Mesendoderm (in vitro differentiated cells): ENCODE measurements around the gene NEK6.

Source experiments
- DNase-seq: peaks from one replicate; pipeline ENCODE4 v3.0.0; 2013
- H2AK5ac ChIP-seq: 2 replicates; pipeline ENCODE4 v1.6.1; 2013; ENCODE audit warnings: low read length, inconsistent platforms
- H2BK120ac ChIP-seq: 2 replicates; pipeline ENCODE4 v1.6.1; 2013; ENCODE audit warnings: low read depth, mild to moderate bottlenecking, low read length, moderate library complexity, mixed read lengths
- H2BK15ac ChIP-seq: replicated peaks from 2 replicates; pipeline ENCODE4 v1.6.1; 2013; ENCODE audit warnings: low read depth, mild to moderate bottlenecking, moderate library complexity
- H2BK5ac ChIP-seq: 2 replicates; pipeline ENCODE4 v1.6.1; 2013; ENCODE audit warnings: low read length, inconsistent platforms
- H3K18ac ChIP-seq: 2 replicates; pipeline ENCODE4 v1.6.1; 2013; ENCODE audit warnings: mild to moderate bottlenecking, low read length, mixed read lengths
- H3K23ac ChIP-seq: one replicate; pipeline ENCODE4 v1.6.1; 2013; ENCODE audit warnings: low read length
- H3K27ac ChIP-seq: 2 replicates; pipeline ENCODE4 v1.5.1; 2013; ENCODE audit warnings: low read depth, mild to moderate bottlenecking, inconsistent platforms, low read length, moderate library complexity
- H3K27me3 ChIP-seq: 2 replicates; pipeline ENCODE4 v1.6.1; 2013; ENCODE audit warnings: low read length, control low read depth, mild to moderate bottlenecking, inconsistent platforms; ENCODE audit not compliant: insufficient read depth, poor library complexity
- H3K36me3 ChIP-seq: 2 replicates; pipeline ENCODE4 v1.6.1; 2013; ENCODE audit warnings: low read length, inconsistent platforms; ENCODE audit not compliant: control insufficient read depth, insufficient read depth
- H3K4ac ChIP-seq: one replicate; pipeline ENCODE4 v1.6.1; 2013; ENCODE audit warnings: low read depth, mild to moderate bottlenecking, low read length, moderate library complexity
- H3K4me1 ChIP-seq: 2 replicates; pipeline ENCODE4 v1.6.1; 2013; ENCODE audit warnings: low read depth, low read length, inconsistent platforms; ENCODE audit not compliant: control insufficient read depth
- H3K4me2 ChIP-seq: 2 replicates; pipeline ENCODE4 v1.6.1; 2013; ENCODE audit warnings: low read length
- H3K4me3 ChIP-seq: 2 replicates; pipeline ENCODE4 v1.5.1; 2013; ENCODE audit warnings: mild to moderate bottlenecking, low read length
- H3K56ac ChIP-seq: one replicate; pipeline ENCODE4 v1.6.1; 2013; ENCODE audit warnings: low read length
- H3K79me1 ChIP-seq: 2 replicates; pipeline ENCODE4 v1.6.1; 2013; ENCODE audit warnings: low read length, inconsistent platforms
- H3K79me2 ChIP-seq: 2 replicates; pipeline ENCODE4 v1.6.1; 2013; ENCODE audit warnings: mild to moderate bottlenecking, low read length; ENCODE audit not compliant: control insufficient read depth, insufficient read depth
- H3K9ac ChIP-seq: 2 replicates; pipeline ENCODE4 v1.6.1; 2013; ENCODE audit warnings: low read length, inconsistent platforms
- H4K5ac ChIP-seq: one replicate; pipeline ENCODE4 v1.6.1; 2013; ENCODE audit warnings: low read length
- H4K8ac ChIP-seq: one replicate; pipeline ENCODE4 v1.6.1; 2013; ENCODE audit warnings: low read depth, mild to moderate bottlenecking, control low read depth, low read length, moderate library complexity
- WGBS: extraction: QIAGEN DNeasy Blood & Tissue Kit; methylation state at CpG from one replicate; pipeline ENCODE4 v1.1.7; 2013; ENCODE audit warnings: low lambda C conversion rate, missing lambda C conversion rate; ENCODE audit not compliant: insufficient coverage; ENCODE audit errors: extremely low coverage; 5-methylcytosine and 5-hydroxymethylcytosine counted together

The NEK6 gene

DNA sequence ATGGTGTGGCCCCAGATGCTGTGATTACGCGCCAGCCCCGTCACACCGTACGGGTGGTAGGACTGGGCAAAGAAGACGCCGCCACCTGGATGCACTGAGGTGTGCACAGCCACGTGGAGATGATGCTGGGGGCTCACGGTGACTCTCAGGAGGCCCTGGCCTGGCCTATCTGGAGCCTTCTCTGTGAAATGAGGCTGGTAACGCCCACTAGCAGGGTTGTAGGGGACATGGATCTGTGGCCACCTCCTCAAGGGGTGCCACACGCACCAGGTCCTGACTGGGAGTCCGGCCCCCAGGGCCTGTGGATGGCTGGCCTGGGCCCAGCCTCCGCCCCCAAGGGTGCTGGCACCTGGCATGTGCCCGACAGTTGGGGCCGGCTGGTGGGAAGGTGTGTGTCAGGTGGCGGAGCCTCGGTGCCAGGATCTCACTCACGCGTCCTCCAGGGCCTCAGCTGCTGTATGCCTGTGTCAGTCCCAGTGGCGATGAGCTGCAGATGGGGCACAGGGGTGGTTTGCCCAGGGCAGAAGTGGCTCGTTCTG lies 32.4 kb downstream of the NEK6 start:
- Histone ChIP-seq H3K79me1 (peaks cover 7% of the 10 kb centered on the region), H3K18ac (no peak overlapping the region), H3K9ac (no peak overlapping the region), H4K5ac (no peak overlapping the region), H3K4me1 (peaks cover 3% of the 10 kb centered on the region), H2BK120ac (no peak overlapping the region), H3K36me3 (no peaks in the 10 kb centered on the region), H3K27me3 (no peaks in the 10 kb centered on the region), H2BK15ac (no peak overlapping the region), H3K56ac (no peak overlapping the region), H3K4me3 (no peak overlapping the region), H4K8ac (no peak overlapping the region), H3K79me2 (no peaks in the 10 kb centered on the region), H3K27ac (no peak overlapping the region), H3K4me2 (no peak overlapping the region), H2AK5ac (no peak overlapping the region), H2BK5ac (no peak overlapping the region), H3K4ac (no peak overlapping the region), H3K23ac (peak overlapping the region; percentile 9)
- DNase-seq: no peak
- no CpG with 5 or more reads among the region's 21 CpGs for WGBS

DNA sequence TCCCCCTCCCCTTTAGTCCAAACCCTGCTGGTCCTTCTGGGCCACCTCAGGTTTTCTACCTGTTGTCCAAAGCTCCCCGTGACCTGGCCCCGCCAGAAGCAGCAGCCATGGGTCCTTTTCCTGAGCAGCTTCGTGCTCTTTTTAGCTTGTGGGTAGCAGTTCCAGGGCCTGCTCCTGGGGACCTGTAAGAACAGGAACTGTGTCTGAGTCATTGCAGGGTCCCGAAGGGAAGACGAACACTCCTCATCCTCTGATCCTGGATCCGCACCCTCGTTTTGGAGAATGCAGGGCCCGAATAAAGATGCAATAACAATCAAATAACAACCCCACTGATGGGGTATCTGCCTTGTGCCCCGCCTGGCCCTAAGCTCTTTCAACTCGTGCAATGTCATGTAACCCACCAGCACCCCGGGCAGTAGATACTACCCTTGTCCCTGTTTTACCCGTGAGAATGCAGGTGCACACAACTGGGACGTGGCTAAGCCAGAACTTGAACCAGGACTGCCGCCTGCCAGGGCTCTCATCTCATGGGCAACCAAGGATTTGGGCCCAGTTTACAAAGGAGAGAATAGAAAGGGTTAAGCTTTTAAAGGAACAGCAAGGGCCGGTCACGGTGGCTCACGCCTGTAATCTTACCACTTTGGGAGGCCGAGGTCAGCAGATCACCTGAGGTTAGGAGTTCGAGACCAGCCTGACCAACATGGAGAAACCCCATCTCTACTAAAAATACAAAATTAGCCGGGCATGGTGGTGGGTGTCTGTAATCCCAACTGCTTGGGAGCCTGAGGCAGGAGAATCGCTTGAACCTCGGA lies 33.2 kb downstream of the NEK6 start:
- no peak overlapping the region for H3K4ac ChIP-seq
- no peak overlapping the region for H2AK5ac ChIP-seq
- no peak overlapping the region for H3K4me3 ChIP-seq
- no peak overlapping the region for H2BK15ac ChIP-seq
- H3K36me3 ChIP-seq: no peaks in the 10 kb centered on the region
- no peak overlapping the region for H3K4me2 ChIP-seq
- no peaks in the 10 kb centered on the region for H3K27me3 ChIP-seq
- no peak overlapping the region for H3K18ac ChIP-seq
- H4K5ac ChIP-seq: no peak overlapping the region
- no peak overlapping the region for H3K9ac ChIP-seq
- no peaks in the 10 kb centered on the region for H3K79me2 ChIP-seq
- DNase-seq: no peak
- H4K8ac ChIP-seq: no peak overlapping the region
- H3K4me1 ChIP-seq: peaks cover 3% of the 10 kb centered on the region
- H2BK120ac ChIP-seq: no peak overlapping the region
- peaks cover 7% of the 10 kb centered on the region for H3K79me1 ChIP-seq
- H3K27ac ChIP-seq: no peak overlapping the region
- H2BK5ac ChIP-seq: no peak overlapping the region
- no peak overlapping the region for H3K23ac ChIP-seq
- H3K56ac ChIP-seq: no peak overlapping the region
- no CpG with 5 or more reads among the region's 22 CpGs for WGBS

- no peaks in the 10 kb centered on the region for H3K27me3 ChIP-seq
- no peak overlapping the region for H2AK5ac ChIP-seq
- H3K27ac ChIP-seq: no peak overlapping the region
- peaks cover 8% of the 10 kb centered on the region for H3K79me1 ChIP-seq
- no peak overlapping the region for H3K56ac ChIP-seq
- no CpG with 5 or more reads among the region's 11 CpGs for WGBS
- H3K4me2 ChIP-seq: no peak overlapping the region
- H3K79me2 ChIP-seq: no peaks in the 10 kb centered on the region
- H4K5ac ChIP-seq: no peak overlapping the region
- H2BK15ac ChIP-seq: no peak overlapping the region
- no peak overlapping the region for H2BK5ac ChIP-seq
- no peak for DNase-seq
- no peaks in the 10 kb centered on the region for H3K36me3 ChIP-seq
- no peak overlapping the region for H3K23ac ChIP-seq
- no peak overlapping the region for H3K18ac ChIP-seq
- peaks cover 3% of the 10 kb centered on the region for H3K4me1 ChIP-seq
- H3K4me3 ChIP-seq: no peak overlapping the region
- H3K9ac ChIP-seq: no peak overlapping the region
- no peak overlapping the region for H4K8ac ChIP-seq
- no peak overlapping the region for H2BK120ac ChIP-seq
- peak overlapping the region; percentile 22 for H3K4ac ChIP-seq
These were observed 34.1 kb downstream of the NEK6 start for GRCh38 chr9:124291801-124292396.

DNA sequence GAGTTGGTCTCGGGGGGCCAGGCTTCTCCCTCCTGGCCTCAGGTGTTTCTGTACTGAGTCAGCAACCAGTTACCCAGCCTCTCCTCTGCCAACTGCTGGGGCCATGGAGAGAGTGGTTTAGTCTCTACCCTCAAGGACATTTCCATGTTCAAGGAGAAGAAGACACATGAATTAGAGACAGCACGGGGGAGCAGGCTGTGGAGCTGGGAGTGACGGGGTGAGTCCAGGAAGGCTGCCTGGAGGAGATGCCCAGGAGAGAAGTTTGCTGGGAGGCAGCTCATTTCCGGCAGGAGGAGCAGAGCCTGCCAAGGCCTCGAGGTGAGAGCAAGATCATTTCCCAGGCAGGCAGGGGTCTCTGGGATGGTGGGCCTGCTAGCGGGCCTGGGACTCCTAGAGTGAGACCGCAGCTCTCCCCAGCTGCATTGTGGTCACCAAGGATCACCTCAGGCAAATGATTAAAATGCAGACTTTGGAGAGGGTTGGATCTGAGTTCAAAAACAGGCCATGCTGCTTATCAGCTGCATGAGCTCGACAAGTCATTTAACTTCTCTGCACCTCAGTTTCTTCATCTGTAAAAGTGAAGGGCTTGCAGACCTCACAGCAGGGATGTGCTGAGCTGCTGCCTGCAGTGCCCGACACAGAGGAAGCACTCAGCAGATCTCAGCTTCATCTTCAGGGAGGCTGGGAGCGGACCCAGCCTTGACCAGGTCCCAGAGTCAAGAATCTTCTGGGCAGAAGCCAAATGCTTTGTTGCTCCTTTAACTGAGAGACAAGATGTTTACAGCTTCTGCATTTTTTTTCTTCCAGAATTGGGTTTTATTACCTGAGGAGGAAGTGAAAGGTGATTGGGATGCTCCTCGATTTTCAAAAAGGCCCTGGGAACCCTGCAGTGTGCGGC lies 35.2 kb downstream of the NEK6 start:
- H3K18ac ChIP-seq: peak overlapping the region; percentile 20
- peaks cover 7% of the 10 kb centered on the region for H3K79me1 ChIP-seq
- H3K4me2 ChIP-seq: no peak overlapping the region
- H3K56ac ChIP-seq: peak overlapping the region; percentile 34
- no peak overlapping the region for H3K9ac ChIP-seq
- H3K4me3 ChIP-seq: no peak overlapping the region
- no peak overlapping the region for H3K23ac ChIP-seq
- no peaks in the 10 kb centered on the region for H3K79me2 ChIP-seq
- WGBS: no CpG with 5 or more reads among the region's 12 CpGs
- H2BK120ac ChIP-seq: no peak overlapping the region
- peaks cover 3% of the 10 kb centered on the region for H3K4me1 ChIP-seq
- no peak overlapping the region for H2AK5ac ChIP-seq
- H3K27me3 ChIP-seq: no peaks in the 10 kb centered on the region
- no peak overlapping the region for H3K4ac ChIP-seq
- no peak overlapping the region for H2BK15ac ChIP-seq
- H4K5ac ChIP-seq: no peak overlapping the region
- H2BK5ac ChIP-seq: no peak overlapping the region
- DNase-seq: no peak
- H4K8ac ChIP-seq: no peak overlapping the region
- H3K27ac ChIP-seq: no peak overlapping the region
- no peaks in the 10 kb centered on the region for H3K36me3 ChIP-seq

- no peaks in the 10 kb centered on the region for H3K36me3 ChIP-seq
- no peak overlapping the region for H3K4ac ChIP-seq
- no peak overlapping the region for H3K9ac ChIP-seq
- H3K27me3 ChIP-seq: no peaks in the 10 kb centered on the region
- peak; percentile 65 for DNase-seq
- H3K4me3 ChIP-seq: no peak overlapping the region
- peak overlapping the region; percentile 15 for H3K56ac ChIP-seq
- H2AK5ac ChIP-seq: no peak overlapping the region
- WGBS: no CpG with 5 or more reads among the region's 17 CpGs
- H2BK120ac ChIP-seq: no peak overlapping the region
- H3K27ac ChIP-seq: no peak overlapping the region
- H3K4me2 ChIP-seq: no peak overlapping the region
- H2BK15ac ChIP-seq: no peak overlapping the region
- no peak overlapping the region for H2BK5ac ChIP-seq
- H3K18ac ChIP-seq: no peak overlapping the region
- H4K8ac ChIP-seq: no peak overlapping the region
- H3K4me1 ChIP-seq: peaks cover 3% of the 10 kb centered on the region
- peaks cover 6% of the 10 kb centered on the region for H3K79me1 ChIP-seq
- H3K23ac ChIP-seq: no peak overlapping the region
- no peak overlapping the region for H4K5ac ChIP-seq
- no peaks in the 10 kb centered on the region for H3K79me2 ChIP-seq
These were observed 36.2 kb downstream of the NEK6 start for GRCh38 chr9:124293718-124294506.
